ENCODE data around the gene PARD3B. TPM values are rescaled to one million over a fixed set of nuclear protein-coding genes. Genes with fewer than 3 reads are reported as not detected.

The PARD3B gene
- total and polyA plus RNA-seq, 2 experiments from 2014 or later, result 3.5 to 4.4 TPM

GRCh38 chr2:205369813-205370212 lies 824.5 kb downstream of the PARD3B start:
- Histone ChIP-seq H3K27ac (ENCODE audit: low read depth) (no peak overlapping the region), H3K4me2 (no peak overlapping the region), H2AFZ (no peak overlapping the region), H3K4me3 (no peak overlapping the region), H3K36me3 (ENCODE audit: insufficient read depth) (peaks cover 3% of the 10 kb centered on the region; the same call in 1 of the 2 replicates), H3K4me1 (ENCODE audit: insufficient read depth) (peaks cover 5% of the 10 kb centered on the region; the same call in 1 of the 2 replicates), H3K79me2 (replicated peaks; ENCODE audit: insufficient read depth) (no peaks in the 10 kb centered on the region), H3K27me3 (ENCODE audit: insufficient read depth) (no peaks in the 10 kb centered on the region), H4K20me1 (replicated peaks; ENCODE audit: insufficient read depth) (no peaks in the 10 kb centered on the region), H3F3A (replicated peaks; ENCODE audit: low read depth) (no peaks in the 10 kb centered on the region), H3K9me2 (ENCODE audit: insufficient read depth) (no peaks in the 10 kb centered on the region)
- Mint-ChIP-seq H3K27ac (no peak overlapping the region), H3K36me3 (ENCODE audit: low read depth) (no peaks in the 10 kb centered on the region), H3K27me3 (ENCODE audit: insufficient read depth, low read depth, poor library complexity) (no peaks in the 10 kb centered on the region), H3K4me1 (no peaks in the 10 kb centered on the region), H3K9me3 (no peaks in the 10 kb centered on the region), H3K4me3 (no peak overlapping the region)
- DNase-seq (ENCODE audit: low spot score), result no peak
- TF ChIP-seq ZNF331 (CRISPR knock-in tag; IDR thresholded peaks at IDR 0.05; ENCODE audit: low read depth), result no peak
- no peak for TF ChIP-seq CTCF (conservative IDR thresholded peaks at IDR 0.05; ENCODE audit: low read depth in 2 of 2)
- TF ChIP-seq CREB1 (CRISPR knock-in tag; IDR thresholded peaks at IDR 0.05; ENCODE audit: low read depth), result no peak
- no peak for TF ChIP-seq ZNF114 (CRISPR knock-in tag; IDR thresholded peaks at IDR 0.05)
- TF ChIP-seq NANOG (IDR thresholded peaks at IDR 0.05; ENCODE audit: borderline replicate concordance), result no peak
- TF ChIP-seq POLR2AphosphoS5 (IDR thresholded peaks at IDR 0.05; ENCODE audit: low read depth), result no peak
- TF ChIP-seq ETS1 (IDR thresholded peaks at IDR 0.05), result no peak
- no peak for TF ChIP-seq REST (IDR thresholded peaks at IDR 0.05; ENCODE audit: unreplicated experiment)
- TF ChIP-seq ZNF462 (CRISPR knock-in tag; IDR thresholded peaks at IDR 0.05), result no peak
- no peak for TF ChIP-seq STAT1 (IDR thresholded peaks at IDR 0.05; ENCODE audit: unreplicated experiment)
- TF ChIP-seq JUNB (IDR thresholded peaks at IDR 0.05; ENCODE audit: unreplicated experiment), result no peak
- ATAC-seq, result no peak
